Brain microvascular endothelial cell (primary cell): ENCODE results near the gene OTOA.
"Not testable (repeated sequence)": the region's sequence is repeated elsewhere in the genome, so short reads cannot be mapped to it uniquely, and the experiment has no call there.

Experiments
- DNase-seq: peaks from one replicate; pipeline ENCODE4 v3.0.0-alpha.2; 2020
- H3K27ac ChIP-seq: fragments of 250-450 bp; sonication (Bioruptor Pico); 2 replicates; pipeline ENCODE4 v1.5.1; 2020; ENCODE audit warnings: mild to moderate bottlenecking, moderate library complexity
- H3K27me3 ChIP-seq: fragments of 250-450 bp; sonication (Bioruptor Pico); replicated peaks from 2 replicates; pipeline ENCODE4 v1.5.1; 2020; ENCODE audit warnings: mild to moderate bottlenecking
- H3K36me3 ChIP-seq: fragments of 250-450 bp; sonication (Bioruptor Pico); replicated peaks from 2 replicates; pipeline ENCODE4 v1.5.1; 2020; ENCODE audit warnings: mild to moderate bottlenecking
- H3K4me3 ChIP-seq: 2 replicates; pipeline ENCODE4 v1.5.1; 2011; ENCODE audit warnings: low read depth, mild to moderate bottlenecking, control low read depth, low read length, moderate library complexity
- CTCF ChIP-seq: IDR thresholded peaks from 2 replicates; pipeline ENCODE4 v1.5.1; 2011; ENCODE audit warnings: low read depth, mild to moderate bottlenecking, moderate library complexity, low read length, control low read depth, inconsistent platforms; ENCODE audit errors: missing control alignments
- in situ Hi-C: cut with HindIII; loops from 2 replicates; pipeline ENCODE4 v1.10.0; 2017; ENCODE audit warnings: low sequenced_read_pairs, low pct_ligation_motif_present

Gene OTOA

DNA sequence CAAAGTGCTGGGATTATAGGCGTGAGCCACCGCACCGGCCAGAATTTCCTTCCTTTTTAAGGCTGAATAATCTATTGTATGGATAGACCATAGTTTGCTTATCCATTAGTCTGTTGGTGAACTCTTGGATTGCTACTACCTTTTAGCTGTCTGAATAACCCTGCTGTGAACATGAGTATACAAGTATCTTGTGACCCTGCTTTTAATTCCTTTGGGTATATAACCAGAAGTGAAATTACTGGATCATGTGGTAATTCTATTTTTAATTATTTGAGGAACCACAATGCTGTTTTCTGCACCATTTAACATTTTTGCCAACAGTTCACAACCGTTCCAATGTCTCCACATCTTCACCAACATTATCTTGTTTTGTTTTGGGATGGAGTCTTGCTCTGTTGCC lies 4.6 kb upstream of the OTOA start:
- Histone ChIP-seq H3K27me3 (no peaks in the 10 kb centered on the region), H3K36me3 (peaks cover 4% of the 10 kb centered on the region), H3K4me3 (no peak overlapping the region), H3K27ac (no peak overlapping the region)
- no peak for TF ChIP-seq CTCF
- in situ Hi-C loops: no loop called here
- DNase-seq: no peak

- no peak for TF ChIP-seq CTCF
- Histone ChIP-seq H3K4me3 (no peak overlapping the region), H3K27ac (no peak overlapping the region), H3K27me3 (no peaks in the 10 kb centered on the region), H3K36me3 (no peaks in the 10 kb centered on the region)
- in situ Hi-C loops: no loop called here
- no peak for DNase-seq
Measured at GRCh38 chr16:21664801-21665492, 1.2 kb downstream of the OTOA start.

DNA sequence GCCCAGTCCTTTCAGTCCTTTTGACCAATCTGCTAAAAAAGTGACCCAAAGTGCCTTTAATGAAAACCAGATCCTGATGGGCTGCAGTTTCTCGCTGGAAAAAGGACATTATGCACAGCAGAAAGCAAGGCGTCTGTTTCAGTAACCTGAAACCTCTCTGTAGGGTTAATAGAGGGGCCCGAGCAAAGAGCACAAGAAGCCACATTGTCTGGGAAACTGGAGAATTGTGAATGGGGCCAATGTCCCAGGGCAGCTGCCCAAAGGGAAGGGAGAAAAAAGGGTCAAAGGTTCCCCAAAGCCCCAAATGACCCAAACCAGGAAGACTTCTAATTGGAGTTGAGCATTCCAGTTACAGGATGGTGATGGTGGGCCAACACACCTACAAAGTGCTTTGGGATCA lies 3.0 kb downstream of the OTOA start:
- H3K4me3 ChIP-seq: no peak overlapping the region
- H3K27me3 ChIP-seq: no peaks in the 10 kb centered on the region
- no peak for DNase-seq
- no peak for TF ChIP-seq CTCF
- in situ Hi-C loops: no loop called here
- H3K36me3 ChIP-seq: no peaks in the 10 kb centered on the region
- H3K27ac ChIP-seq: no peak overlapping the region

DNA sequence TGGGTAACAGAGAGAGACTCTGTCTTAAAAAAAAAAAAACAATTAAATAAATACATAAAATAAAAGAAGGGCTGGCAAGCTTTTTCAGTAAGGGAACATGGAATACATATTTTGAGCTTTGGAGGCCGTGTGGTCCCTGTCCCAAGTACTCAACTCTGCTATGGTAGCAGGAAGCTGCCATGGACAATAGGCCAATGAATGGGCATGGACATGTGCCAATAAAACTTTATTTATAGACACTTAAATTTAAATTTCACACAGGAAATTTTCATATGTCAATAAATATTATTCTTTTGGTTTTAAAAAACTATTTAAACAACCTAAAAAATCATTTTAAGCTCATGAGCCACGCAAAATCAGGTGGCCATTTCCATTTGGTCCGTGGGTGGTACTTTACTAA lies 3.8 kb downstream of the OTOA start:
- TF ChIP-seq CTCF: no peak
- H3K36me3 ChIP-seq: no peaks in the 10 kb centered on the region
- DNase-seq: no peak

DNA sequence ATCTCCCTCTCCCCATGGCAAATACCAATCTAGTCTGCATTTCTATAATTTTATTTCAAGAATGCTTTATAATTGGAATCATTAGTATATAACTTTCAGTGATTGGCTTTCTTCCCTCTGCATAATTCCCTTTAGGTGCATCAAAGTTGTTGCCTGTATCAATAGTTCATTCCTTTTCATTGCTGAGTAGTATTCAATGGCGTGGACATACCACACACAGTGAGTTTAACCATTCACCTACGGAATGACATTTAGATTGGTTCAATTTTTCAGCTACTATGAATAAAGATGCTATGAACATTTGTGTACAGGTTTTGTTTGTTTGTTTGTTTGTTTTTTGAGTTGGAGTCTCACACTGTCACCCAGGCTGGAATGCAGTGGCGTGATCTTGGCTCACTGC lies 9.7 kb downstream of the OTOA start:
- H3K4me3 ChIP-seq: no peak overlapping the region
- no peak for DNase-seq
- in situ Hi-C loops: no loop called here
- H3K27ac ChIP-seq: no peak overlapping the region
- H3K36me3 ChIP-seq: no peaks in the 10 kb centered on the region
- H3K27me3 ChIP-seq: no peaks in the 10 kb centered on the region
- no peak for TF ChIP-seq CTCF

More for the DNA sequence above, 3.8 kb downstream of the OTOA start:
- Histone ChIP-seq H3K4me3 (no peak overlapping the region), H3K27me3 (no peaks in the 10 kb centered on the region), H3K27ac (no peak overlapping the region)
- in situ Hi-C loops: no loop called here

DNA sequence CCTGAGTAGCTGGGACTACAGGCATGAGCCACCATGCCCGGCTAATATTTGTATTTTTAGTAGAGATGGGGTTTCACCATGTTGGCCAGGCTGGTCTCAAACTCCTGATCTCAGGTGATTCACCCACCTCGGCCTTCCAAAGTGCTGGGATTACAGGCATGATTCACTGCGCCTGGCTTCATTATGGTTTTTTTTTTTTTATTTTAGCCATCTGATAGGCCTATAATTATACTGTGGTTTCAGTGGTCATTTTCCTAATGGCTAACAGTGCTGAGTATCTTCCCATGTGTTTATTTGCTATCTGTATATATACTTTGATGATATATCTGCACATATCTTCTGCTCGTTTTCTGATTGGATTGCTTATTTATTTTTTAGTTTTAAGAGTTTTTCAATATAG lies 10.7 kb downstream of the OTOA start:
- H3K27ac ChIP-seq, DNase-seq, H3K4me3 ChIP-seq, H3K27me3 ChIP-seq, in situ Hi-C loops, H3K36me3 ChIP-seq: not testable (repeated sequence)

GRCh38 chr16:21680714-21681113 lies 16.9 kb downstream of the OTOA start:
- H3K27ac ChIP-seq, in situ Hi-C loops, DNase-seq: not testable (repeated sequence)

More at GRCh38 chr16:21680714-21681113, 16.9 kb downstream of the OTOA start:
- not testable (repeated sequence) for H3K27me3 ChIP-seq, H3K4me3 ChIP-seq, H3K36me3 ChIP-seq
